NK-92 treated with Interleukin-12 subunit alpha and Interleukin-12 subunit beta, amount 100 ng/mL, for 24 hours (cell line): ENCODE results near the gene SLAMF8.

ENCODE experiments used
- DNase-seq: peaks from one replicate; lab custom pipeline; 2025; lab: John Stamatoyannopoulos, UW

Gene SLAMF8

GRCh38 chr1:159826441-159827101, at the start of gene SLAMF8:
TSS of gene SLAMF8 (plus strand) at chr1:159826873. CDS start at chr1:159826899, 26 bp downstream.
- peak; percentile 79 for DNase-seq

- DNase-seq, result no peak
Observed at GRCh38 chr1:159778266-159778665, 48.4 kb upstream of the SLAMF8 start.

- DNase-seq, result no peak
Observed at GRCh38 chr1:159779403-159779851, 47.2 kb upstream of the SLAMF8 start.

DNA sequence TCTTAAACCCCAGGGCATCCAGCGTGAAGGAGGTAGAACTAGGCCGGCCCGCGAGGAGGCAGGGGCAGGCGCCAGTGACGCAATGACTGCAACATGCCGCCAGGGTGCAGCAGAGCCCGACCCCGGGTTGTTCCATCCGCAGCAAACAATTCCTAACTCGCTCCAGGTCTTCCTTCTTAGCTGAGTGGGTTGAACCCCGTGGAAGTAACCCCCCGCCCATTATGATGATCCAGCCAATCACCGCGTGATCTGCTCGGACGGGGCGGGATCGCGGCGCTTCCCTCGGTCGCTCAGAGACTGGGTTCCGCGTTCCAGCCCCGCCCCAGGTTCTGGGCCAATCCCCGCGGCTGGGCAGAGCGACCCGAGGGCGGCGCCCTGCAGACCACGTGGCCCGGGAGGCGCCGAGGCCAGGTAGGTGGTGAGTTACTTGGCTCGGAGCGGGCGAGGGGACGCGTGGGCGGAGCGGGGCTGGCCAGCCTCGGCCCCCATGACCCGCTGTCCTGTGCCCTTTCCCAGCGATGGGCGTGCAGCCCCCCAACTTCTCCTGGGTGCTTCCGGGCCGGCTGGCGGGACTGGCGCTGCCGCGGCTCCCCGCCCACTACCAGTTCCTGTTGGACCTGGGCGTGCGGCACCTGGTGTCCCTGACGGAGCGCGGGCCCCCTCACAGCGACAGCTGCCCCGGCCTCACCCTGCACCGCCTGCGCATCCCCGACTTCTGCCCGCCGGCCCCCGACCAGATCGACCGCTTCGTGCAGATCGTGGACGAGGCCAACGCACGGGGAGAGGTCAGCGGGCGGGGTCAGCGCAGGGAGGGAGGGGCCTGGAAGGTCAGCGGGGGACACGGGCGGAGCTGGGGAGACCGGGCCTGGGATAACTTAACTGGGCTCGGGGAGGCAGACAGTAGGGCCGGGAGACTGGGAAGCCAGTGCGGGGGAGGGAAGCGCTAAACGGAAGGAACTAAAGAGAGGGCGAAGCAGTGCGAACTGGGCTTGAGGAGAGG, 45.8 kb upstream of the SLAMF8 start, which contains the start of gene DUSP23:
Gene DUSP23 (plus strand): TSS at position 380 of the 1,000 bp plus-strand sequence. CDS start 139 bp downstream, at position 519.
- DNase-seq, result peak; percentile 62

GRCh38 chr1:159781992-159782391, 44.7 kb upstream of the SLAMF8 start:
- no peak for DNase-seq

GRCh38 chr1:159783724-159784123, 42.9 kb upstream of the SLAMF8 start:
- no peak for DNase-seq

- DNase-seq, result no peak
Observed at GRCh38 chr1:159786465-159786864, 40.2 kb upstream of the SLAMF8 start.

- no peak for DNase-seq
Observed at GRCh38 chr1:159786966-159787365, 39.7 kb upstream of the SLAMF8 start.

DNA sequence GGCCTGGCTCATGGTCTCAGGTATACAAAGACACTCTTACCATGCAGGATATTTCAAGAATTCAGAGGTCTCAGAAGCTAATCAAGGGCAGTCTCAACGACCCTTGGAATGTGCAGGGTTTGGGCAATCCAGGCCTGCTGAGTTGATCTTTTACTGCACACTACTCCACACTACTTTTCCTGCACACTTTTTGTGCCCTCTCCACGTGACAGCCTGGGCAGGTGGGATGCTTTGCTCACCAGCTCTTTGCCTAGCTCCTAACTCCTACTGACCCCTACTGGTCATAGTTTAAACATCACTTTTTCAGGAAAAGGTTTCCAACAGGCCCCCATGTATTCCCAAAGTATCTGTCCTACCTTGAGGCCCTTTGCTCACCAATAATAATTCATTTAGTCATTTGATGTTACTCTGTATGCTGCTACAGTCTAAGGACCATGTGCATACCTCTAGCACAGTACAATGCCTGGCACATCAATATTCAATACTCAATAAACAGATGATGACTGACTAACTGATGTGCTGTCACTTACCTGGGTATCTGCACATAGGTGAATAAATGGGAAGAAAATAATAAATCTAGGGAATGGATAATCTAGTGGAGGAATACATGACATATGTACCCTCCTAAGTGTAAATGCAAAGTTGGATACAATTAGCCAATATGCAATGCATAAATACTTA, 36.3 kb upstream of the SLAMF8 start:
- no peak for DNase-seq

GRCh38 chr1:159791031-159791430, 35.6 kb upstream of the SLAMF8 start:
- no peak for DNase-seq

DNA sequence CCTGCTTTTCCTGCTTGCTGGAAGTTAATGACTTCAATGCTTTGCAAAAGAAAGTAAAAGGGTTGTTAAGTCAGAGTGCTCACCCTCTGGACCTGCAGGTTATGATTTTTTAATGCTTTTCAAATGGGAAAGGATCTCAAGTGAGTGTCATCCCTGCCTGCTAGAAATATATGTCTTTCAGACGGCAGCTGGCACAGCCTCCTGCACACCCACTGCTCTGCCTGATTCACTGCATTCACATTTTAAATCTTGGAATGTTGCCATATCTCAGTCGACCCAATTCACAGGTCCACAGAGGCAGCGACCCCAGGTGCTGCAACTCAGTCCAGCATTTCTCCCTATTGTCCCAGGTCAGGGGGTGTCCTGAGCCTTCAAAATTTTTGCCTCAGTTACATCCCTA, 35.2 kb upstream of the SLAMF8 start:
- DNase-seq, result no peak

DNA sequence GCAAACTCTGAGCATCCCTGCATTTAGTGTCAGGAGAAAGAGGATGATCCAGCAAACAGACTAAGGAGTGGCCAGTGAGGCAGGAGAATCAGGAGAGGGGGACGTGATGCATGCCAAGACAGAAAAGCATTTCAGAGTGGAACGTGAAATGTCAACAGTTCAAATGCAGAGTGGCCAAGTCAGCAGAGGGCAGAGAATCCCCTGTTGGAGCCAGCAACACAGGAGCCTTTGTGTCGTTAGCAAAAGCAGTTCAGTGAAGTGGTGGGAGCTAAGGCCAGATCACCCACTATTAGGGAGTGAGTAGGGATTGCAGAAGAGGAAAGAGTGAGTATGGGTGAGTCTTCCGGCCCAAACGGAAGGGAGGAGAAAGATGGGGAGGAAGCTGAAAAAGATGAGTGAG, 31.1 kb upstream of the SLAMF8 start:
- no peak for DNase-seq

- DNase-seq, result peak; percentile 23
Observed at GRCh38 chr1:159798893-159799292, 27.8 kb upstream of the SLAMF8 start.

- DNase-seq, result no peak
Observed at GRCh38 chr1:159799446-159799985, 27.2 kb upstream of the SLAMF8 start.

DNA sequence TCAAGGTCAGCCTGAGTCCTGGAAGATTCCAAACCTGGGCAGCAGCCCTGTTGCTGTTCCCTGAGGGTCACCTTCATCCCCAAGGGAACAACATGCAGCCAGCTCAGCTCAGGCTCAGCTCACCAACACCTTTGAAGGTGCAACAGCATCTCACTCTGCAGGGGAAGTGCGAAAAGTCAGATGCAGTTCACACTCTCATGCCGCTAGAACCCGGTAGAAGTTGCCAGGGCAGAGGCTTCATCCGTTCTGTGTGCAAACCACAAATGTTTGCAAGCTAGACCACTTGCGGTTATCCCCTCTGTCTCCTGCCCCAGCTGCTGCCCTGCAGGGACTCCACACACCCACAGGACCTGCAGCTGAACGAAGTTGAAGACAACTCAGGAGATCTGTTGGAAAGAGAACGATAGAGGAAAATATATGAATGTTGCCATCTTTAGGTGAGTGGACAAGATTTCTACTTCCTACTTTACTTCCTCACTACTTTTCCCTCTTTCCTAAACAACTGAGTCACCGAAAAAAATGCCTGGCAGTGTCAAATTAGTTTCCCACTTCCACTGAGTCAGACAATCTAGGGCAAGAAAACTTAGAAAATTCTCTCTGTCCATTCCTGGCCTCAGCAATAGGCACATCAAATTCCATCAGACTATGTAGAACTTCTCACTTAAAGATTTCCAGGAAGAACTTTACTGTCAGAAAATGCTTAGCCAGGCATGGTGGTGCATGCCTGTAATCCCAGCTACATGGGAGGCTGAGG, 26.3 kb upstream of the SLAMF8 start:
- peak; percentile 85 for DNase-seq

GRCh38 chr1:159802111-159802510, 24.6 kb upstream of the SLAMF8 start, which contains the start of gene FCRL6:
TSS of gene FCRL6 (plus strand) at chr1:159802360. CDS start at chr1:159802425, 65 bp downstream.
- no peak for DNase-seq

DNA sequence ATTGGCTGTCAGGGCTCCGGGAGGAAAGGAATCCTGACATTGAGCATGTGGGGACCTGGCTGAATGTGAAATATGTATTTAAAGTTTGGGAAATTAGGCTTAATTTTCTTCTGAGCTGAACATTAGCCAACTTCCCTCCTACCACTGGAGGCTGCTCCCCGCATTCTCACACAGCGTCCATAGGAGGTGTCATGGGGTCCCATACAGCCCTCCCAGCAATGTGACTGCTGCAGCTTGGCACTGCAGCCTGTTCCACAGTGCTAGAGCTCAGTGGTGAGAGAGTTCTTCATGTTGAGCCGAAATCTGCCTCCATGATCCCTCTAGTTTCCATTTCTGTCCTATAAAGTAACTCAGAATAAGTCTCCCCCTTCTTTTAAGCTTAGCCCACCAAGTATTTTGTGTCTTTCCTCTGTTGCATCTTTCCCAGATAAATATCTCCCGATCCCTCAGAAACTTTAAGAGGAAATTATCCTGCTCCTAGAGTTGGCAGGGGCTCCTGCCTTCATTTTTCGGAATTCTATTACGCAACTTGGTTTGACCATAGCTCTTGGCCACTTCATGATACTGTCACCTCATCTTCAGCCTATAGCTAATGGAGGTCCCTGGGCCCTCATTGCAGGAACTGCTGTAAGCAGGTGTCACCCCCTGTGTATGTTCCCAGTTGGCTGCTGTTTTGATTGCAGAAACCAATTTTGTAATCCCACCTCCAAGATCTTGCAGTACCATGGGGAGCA, 22.6 kb upstream of the SLAMF8 start:
- no peak for DNase-seq

GRCh38 chr1:159804924-159805323, 21.7 kb upstream of the SLAMF8 start:
- DNase-seq, result no peak

- no peak for DNase-seq
Observed at GRCh38 chr1:159815926-159816325, 10.7 kb upstream of the SLAMF8 start.

DNA sequence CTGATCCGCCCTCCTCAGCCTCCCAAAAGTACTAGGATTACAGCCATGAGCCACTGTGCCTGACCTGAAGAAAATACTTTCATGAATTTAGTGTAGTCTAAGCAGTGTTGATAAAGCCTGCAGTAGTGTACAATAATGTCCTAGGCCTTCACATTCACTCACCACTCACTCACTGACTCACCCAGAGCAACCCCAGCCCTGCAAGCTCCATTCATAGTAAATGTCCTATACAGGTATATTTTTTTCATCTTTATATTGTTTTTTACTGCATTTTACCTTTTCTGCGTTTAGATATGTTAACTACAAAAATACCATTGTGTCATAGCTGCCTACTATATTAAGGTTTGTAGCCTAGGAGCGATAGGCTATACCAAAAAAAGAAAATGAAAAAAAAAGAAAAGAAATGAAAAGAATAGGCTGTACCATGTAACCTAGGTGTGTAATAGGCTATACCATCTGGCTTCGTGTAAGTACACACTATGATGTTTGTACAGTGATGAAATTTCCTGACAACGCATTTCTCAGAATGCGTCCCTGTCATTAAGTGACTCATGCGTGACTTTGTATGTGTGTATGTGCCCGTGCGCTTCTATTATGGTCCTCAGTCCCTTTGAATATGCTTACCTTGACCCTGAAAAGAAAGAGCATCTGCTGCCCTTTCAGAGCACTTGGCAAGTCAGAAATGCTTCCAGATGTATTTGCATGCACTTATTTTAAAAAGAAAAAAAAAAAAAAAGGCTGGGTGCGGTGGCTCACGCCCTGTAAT, 9.2 kb upstream of the SLAMF8 start:
- no peak for DNase-seq
